MCF 10A (cell line): Measurements from ENCODE around the gene CDKL5. TPM values are rescaled to one million over a fixed set of nuclear protein-coding genes. Genes with fewer than 3 reads are reported as not detected.

Experiments used
- BruUV-seq: library from RNA; stranded (reverse); fragments of 400-500 nt; replicated peaks from 2 replicates; lab custom pipeline; 2021; lab: Mats Ljungman, UMichigan
- CTCF ChIA-PET: fragments of 300-600 bp; sonication (Branson Sonifier 250); formaldehyde crosslinking; extraction: SDS; loops from one replicate; lab custom pipeline; 2021; ENCODE audit warnings: antibody characterized with exemption, inconsistent platforms; lab: Yijun Ruan, JAX
- POLR2A ChIA-PET: fragments of 300-600, 350-650 bp; sonication (Branson Sonifier 250); formaldehyde crosslinking; extraction: SDS; loops from one replicate; lab custom pipeline; 2020; ENCODE audit warnings: antibody characterized with exemption, inconsistent platforms; lab: Yijun Ruan, JAX
- DNase-seq: peaks from one replicate; pipeline ENCODE4 v3.0.0-alpha.2; 2018; ENCODE audit not compliant: unreplicated experiment
- H3K27ac Mint-ChIP-seq: one replicate; pipeline ENCODE4 v1.8.0; 2022; ENCODE audit warnings: mild to moderate bottlenecking, low read depth, mixed read lengths; ENCODE audit not compliant: unreplicated experiment
- H3K27me3 Mint-ChIP-seq: one replicate; pipeline ENCODE4 v1.8.0; 2022; ENCODE audit warnings: mixed read lengths; ENCODE audit not compliant: insufficient read depth, unreplicated experiment
- H3K36me3 Mint-ChIP-seq: one replicate; pipeline ENCODE4 v1.8.0; 2022; ENCODE audit warnings: mild to moderate bottlenecking, moderate library complexity, mixed read lengths; ENCODE audit not compliant: insufficient read depth, unreplicated experiment
- H3K4me1 Mint-ChIP-seq: one replicate; pipeline ENCODE4 v1.8.0; 2022; ENCODE audit warnings: mixed read lengths; ENCODE audit not compliant: insufficient read depth, unreplicated experiment
- H3K4me3 Mint-ChIP-seq: one replicate; pipeline ENCODE4 v1.8.0; 2022; ENCODE audit warnings: mild to moderate bottlenecking, moderate library complexity, mixed read lengths; ENCODE audit not compliant: unreplicated experiment
- H3K9me3 Mint-ChIP-seq: one replicate; pipeline ENCODE4 v1.8.0; 2022; ENCODE audit warnings: mixed read lengths; ENCODE audit not compliant: unreplicated experiment
- CTCF ChIP-seq: fragments of 200-600 bp; IDR thresholded peaks from one replicate; pipeline ENCODE4 v1.8.0; 2022; ENCODE audit warnings: antibody characterized with exemption, mild to moderate bottlenecking; ENCODE audit not compliant: unreplicated experiment
- intact Hi-C: fragments of 100-400 bp; cut with micrococcal nuclease; formaldehyde crosslinking; loops from 2 replicates; pipeline ENCODE4 v1.14.1; 2022
- total RNA-seq: library from RNA; stranded (reverse); gene quantifications from 2 replicates; pipeline ENCODE4 v1.2.3, GENCODE V29; 2022

CDKL5 gene
- total RNA-seq, 1 experiment from 2014 or later: 8.2 TPM

DNA sequence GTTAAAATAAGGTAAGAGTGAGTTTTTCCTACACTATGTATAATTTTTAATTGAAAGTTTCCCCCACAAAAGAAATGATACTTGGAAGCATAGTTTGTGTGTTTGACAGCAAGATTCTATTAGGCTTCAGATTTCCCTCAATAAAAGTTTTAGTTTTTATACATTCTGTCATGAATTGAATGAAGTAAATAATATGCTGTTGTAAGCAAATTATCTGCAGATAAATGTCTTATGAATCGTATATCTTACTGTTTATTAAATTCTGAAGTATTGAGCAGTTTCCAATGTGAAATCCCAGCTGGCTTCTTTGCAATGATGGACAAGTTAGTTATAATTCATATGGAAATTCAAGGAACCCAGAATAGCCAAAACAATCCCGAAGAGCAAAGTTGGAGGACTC, 213.0 kb downstream of the CDKL5 start:
- no peaks in the 10 kb centered on the region for H3K9me3 Mint-ChIP-seq
- ChIA-PET CTCF (no interaction called here), POLR2A (no interaction called here)
- H3K36me3 Mint-ChIP-seq: no peaks in the 10 kb centered on the region
- intact Hi-C loops: no loop called here
- BruUV-seq: no TSS peak
- no peak overlapping the region for H3K27ac Mint-ChIP-seq
- no peak overlapping the region for H3K4me3 Mint-ChIP-seq
- no peaks in the 10 kb centered on the region for H3K27me3 Mint-ChIP-seq
- no peak for DNase-seq
- no peak for TF ChIP-seq CTCF
- no peaks in the 10 kb centered on the region for H3K4me1 Mint-ChIP-seq

- H3K9me3 Mint-ChIP-seq: no peaks in the 10 kb centered on the region
- BruUV-seq: no TSS peak
- H3K4me3 Mint-ChIP-seq: no peak overlapping the region
- ChIA-PET CTCF (no interaction called here), POLR2A (no interaction called here)
- no peaks in the 10 kb centered on the region for H3K4me1 Mint-ChIP-seq
- H3K36me3 Mint-ChIP-seq: no peaks in the 10 kb centered on the region
- no peaks in the 10 kb centered on the region for H3K27me3 Mint-ChIP-seq
- TF ChIP-seq CTCF: no peak
- DNase-seq: no peak
- no peak overlapping the region for H3K27ac Mint-ChIP-seq
- intact Hi-C loops: no loop called here
These were observed 213.9 kb downstream of the CDKL5 start for GRCh38 chrX:18639280-18639679.

GRCh38 chrX:18640686-18641085, 215.3 kb downstream of the CDKL5 start:
- no peak overlapping the region for H3K27ac Mint-ChIP-seq
- no peak for DNase-seq
- BruUV-seq: no TSS peak
- no peak for TF ChIP-seq CTCF
- no peaks in the 10 kb centered on the region for H3K36me3 Mint-ChIP-seq
- intact Hi-C loops: no loop called here
- no peaks in the 10 kb centered on the region for H3K27me3 Mint-ChIP-seq
- CTCF ChIA-PET: no interaction called here
- no peak overlapping the region for H3K4me3 Mint-ChIP-seq
- POLR2A ChIA-PET: no interaction called here
- H3K9me3 Mint-ChIP-seq: peaks cover 6% of the 10 kb centered on the region
- H3K4me1 Mint-ChIP-seq: no peaks in the 10 kb centered on the region

DNA sequence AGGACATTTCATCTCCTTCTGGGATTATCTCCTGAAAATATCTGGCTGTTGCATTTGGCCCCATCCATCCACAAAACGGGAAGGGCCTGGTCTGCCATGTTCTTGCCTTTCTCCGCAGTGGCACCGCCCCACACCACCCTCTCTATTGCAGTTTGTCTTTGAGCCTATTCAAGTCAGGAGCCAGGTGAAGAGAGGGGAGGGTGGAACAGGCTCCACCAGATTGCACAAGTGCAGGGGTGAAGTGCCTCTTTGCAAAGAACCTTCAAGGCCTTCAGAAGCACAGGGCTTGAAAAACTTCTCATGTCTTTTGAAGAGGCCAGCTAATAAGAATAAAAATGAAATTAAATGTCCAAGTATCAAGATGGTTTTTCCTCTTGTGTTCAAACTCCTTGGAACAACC, 217.8 kb downstream of the CDKL5 start:
- BruUV-seq: no TSS peak
- CTCF ChIA-PET: interaction anchor here (0.7 kb wide), 1 partner anchor 11 kb away, joined by 3 read pairs; no protein-coding TSS in a partner anchor
- Mint-ChIP-seq H3K27ac (no peak overlapping the region), H3K9me3 (peaks cover 8% of the 10 kb centered on the region), H3K4me3 (no peak overlapping the region), H3K36me3 (no peaks in the 10 kb centered on the region), H3K4me1 (no peaks in the 10 kb centered on the region), H3K27me3 (no peaks in the 10 kb centered on the region)
- POLR2A ChIA-PET: no interaction called here
- no peak for TF ChIP-seq CTCF
- intact Hi-C loops: no loop called here
- DNase-seq: no peak
